Common myeloid progenitor, CD34-positive (primary cell): Measurements from ENCODE around the gene TOMM6.
"Not testable (repeated sequence)": the region's sequence is repeated elsewhere in the genome, so short reads cannot be mapped to it uniquely, and the experiment has no call there.

Source experiments
- CTCF ChIA-PET: fragments of 350-600 bp; sonication (Branson Sonifier 250); formaldehyde crosslinking; loops from one replicate; lab custom pipeline; 2021; ENCODE audit warnings: antibody characterized with exemption; lab: Charles Lee
- POLR2A ChIA-PET: fragments of 350-600 bp; sonication (Branson Sonifier 250); formaldehyde crosslinking; loops from one replicate; lab custom pipeline; 2021; ENCODE audit warnings: antibody characterized with exemption; lab: Charles Lee
- DNase-seq, 3 donors: peaks; one replicate each; pipeline versions ENCODE4 v3.0.0 to v3.0.0-alpha.2; 2013
- H3K27ac ChIP-seq, 2 experiments: 1 replicate in 1 of 2; 2 replicates in 1 of 2; pipeline ENCODE4 v1.7.0; 2013; ENCODE audit warnings: inconsistent platforms in 2 of 2, low read length in 2 of 2, mild to moderate bottlenecking in 2 of 2, low read depth in 1 of 2, moderate library complexity in 1 of 2; ENCODE audit not compliant: severe bottlenecking in 2 of 2, insufficient read depth in 1 of 2, poor library complexity in 1 of 2
- H3K27me3 ChIP-seq, 5 experiments: replicated peaks in 2 of 5; 1 replicate in 3 of 5; 2 replicates in 2 of 5; pipeline versions ENCODE4 v1.6.1 to v1.7.0; 2013; ENCODE audit warnings: low read length in 4 of 5, mild to moderate bottlenecking in 2 of 5, moderate library complexity in 2 of 5, inconsistent platforms in 1 of 5; ENCODE audit not compliant: insufficient read depth in 5 of 5, control insufficient read depth in 4 of 5
- H3K36me3 ChIP-seq, 4 experiments: 1 replicate in 2 of 4; 2 replicates in 2 of 4; pipeline versions ENCODE4 v1.6.1 to v1.7.0; 2013; ENCODE audit warnings: low read length in 3 of 4, control low read depth in 1 of 4, mild to moderate bottlenecking in 1 of 4; ENCODE audit not compliant: control insufficient read depth in 4 of 4, insufficient read depth in 4 of 4
- H3K4me1 ChIP-seq, 4 experiments: 1 replicate in 3 of 4; 2 replicates in 1 of 4; pipeline versions ENCODE4 v1.6.1 to v1.7.1; 2013; ENCODE audit warnings: low read length in 3 of 4, mild to moderate bottlenecking in 3 of 4, control low read depth in 1 of 4, inconsistent platforms in 1 of 4, moderate library complexity in 1 of 4; ENCODE audit not compliant: control insufficient read depth in 4 of 4, insufficient read depth in 4 of 4; ENCODE audit errors: control extremely low read depth in 1 of 4
- H3K4me3 ChIP-seq, 7 experiments: 1 replicate in 4 of 7; 2 replicates in 3 of 7; pipeline versions ENCODE4 v1.5.1 to v1.7.0; 2013; ENCODE audit warnings: mild to moderate bottlenecking in 7 of 7, low read length in 6 of 7, moderate library complexity in 6 of 7, inconsistent platforms in 2 of 7, low read depth in 2 of 7, control low read depth in 1 of 7; ENCODE audit not compliant: insufficient read depth in 4 of 7, control insufficient read depth in 1 of 7; ENCODE audit errors: extremely low read depth in 1 of 7
- H3K9me3 ChIP-seq, 5 experiments: 1 replicate in 4 of 5; 2 replicates in 1 of 5; pipeline versions ENCODE4 v1.6.1 to v1.7.1; 2013; ENCODE audit warnings: low read length in 4 of 5, mild to moderate bottlenecking in 2 of 5, inconsistent platforms in 1 of 5, low read depth in 1 of 5, moderate library complexity in 1 of 5; ENCODE audit not compliant: control insufficient read depth in 4 of 5, insufficient read depth in 2 of 5; ENCODE audit errors: control extremely low read depth in 1 of 5
- WGBS: methylation state at CpG from one replicate; pipeline ENCODE4 v1.1.5; 2013; ENCODE audit not compliant: insufficient coverage; 5-methylcytosine and 5-hydroxymethylcytosine counted together

TOMM6 gene

DNA sequence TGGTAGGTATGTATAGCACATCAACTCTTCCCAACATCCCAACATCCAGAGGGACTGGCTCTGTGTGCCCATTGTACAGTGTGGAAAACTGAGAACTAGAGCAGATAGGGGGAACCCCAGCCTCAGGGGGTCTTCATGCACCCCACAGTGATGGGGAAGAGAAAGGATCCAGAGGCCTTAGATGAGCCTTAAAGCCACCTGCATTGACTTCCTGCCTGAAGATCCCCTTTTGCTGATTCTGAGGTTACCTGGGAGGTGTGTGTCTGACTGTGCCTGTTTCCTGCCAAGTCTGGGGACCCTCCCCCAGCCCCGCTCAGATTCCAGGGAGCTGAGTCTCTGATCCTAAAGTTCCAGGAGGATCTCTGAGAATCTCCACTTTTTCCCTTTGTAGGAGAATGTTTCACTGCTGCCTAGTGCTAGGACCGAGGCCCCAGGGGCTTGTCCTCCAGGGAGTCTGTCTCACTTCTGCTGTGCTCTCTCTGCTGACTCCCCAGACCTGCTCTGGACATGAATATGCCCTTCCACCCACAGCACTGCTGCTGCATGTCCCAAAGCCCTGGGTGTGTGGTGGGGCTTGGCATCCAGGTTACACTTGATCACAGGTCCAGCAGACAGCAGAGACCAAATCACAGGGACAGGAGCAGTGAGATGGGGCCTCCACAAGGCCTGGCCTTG lies 27.5 kb upstream of the TOMM6 start:
- H3K27me3 ChIP-seq, result no peaks in the 10 kb centered on the region
- CTCF ChIA-PET, result interaction anchor here (1.0 to 1.5 kb wide), 3 partner anchors 12 to 61 kb away, joined by 3 to 5 read pairs (median 3); no protein-coding TSS in a partner anchor
- no peaks in the 10 kb centered on the region for H3K9me3 ChIP-seq
- 100% methylated on average over 2 of the region's 2 CpGs for WGBS
- DNase-seq, result no peak
- H3K36me3 ChIP-seq, result no peaks in the 10 kb centered on the region
- H3K4me3 ChIP-seq, result no peak overlapping the region
- POLR2A ChIA-PET, result no interaction called here
- H3K27ac ChIP-seq, result no peak overlapping the region
- peaks cover 0 to 18% (median 5%) of the 10 kb centered on the region in 4 experiments for H3K4me1 ChIP-seq

DNA sequence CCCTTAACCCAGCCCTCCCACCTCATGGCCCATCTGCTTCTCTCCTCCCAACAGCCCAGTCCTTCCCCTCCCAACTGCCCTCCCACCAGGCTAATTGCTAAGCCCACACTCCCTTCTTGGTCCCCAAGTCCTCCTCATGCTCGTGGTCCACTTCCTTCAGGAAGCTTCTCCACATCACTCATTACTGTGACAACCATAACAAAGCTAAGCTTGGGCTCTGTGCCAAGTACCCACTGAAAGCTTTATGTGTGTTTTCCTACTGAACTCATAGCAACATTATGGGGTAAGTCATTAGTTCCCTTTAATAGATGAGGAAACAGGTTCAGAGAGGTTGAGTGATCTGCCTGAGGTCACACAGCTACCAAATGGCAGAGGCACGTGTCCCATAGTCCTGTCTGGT lies 24.0 kb upstream of the TOMM6 start:
- Histone ChIP-seq H3K27ac (no peak overlapping the region), H3K36me3 (no peaks in the 10 kb centered on the region), H3K27me3 (no peaks in the 10 kb centered on the region), H3K4me1 (peaks cover 6 to 36% (median 25%) of the 10 kb centered on the region in 4 experiments), H3K9me3 (no peaks in the 10 kb centered on the region), H3K4me3 (no peak overlapping the region)
- POLR2A ChIA-PET, result no interaction called here
- 22% methylated on average over 1 of the region's 2 CpGs for WGBS
- peak in 2 of 3 donors; percentile 76 to 80 for DNase-seq
- CTCF ChIA-PET, result interaction anchor here (1.0 to 4.1 kb wide), 3 partner anchors 9 to 27 kb away, joined by 3 to 16 read pairs (median 4); no protein-coding TSS in a partner anchor

DNA sequence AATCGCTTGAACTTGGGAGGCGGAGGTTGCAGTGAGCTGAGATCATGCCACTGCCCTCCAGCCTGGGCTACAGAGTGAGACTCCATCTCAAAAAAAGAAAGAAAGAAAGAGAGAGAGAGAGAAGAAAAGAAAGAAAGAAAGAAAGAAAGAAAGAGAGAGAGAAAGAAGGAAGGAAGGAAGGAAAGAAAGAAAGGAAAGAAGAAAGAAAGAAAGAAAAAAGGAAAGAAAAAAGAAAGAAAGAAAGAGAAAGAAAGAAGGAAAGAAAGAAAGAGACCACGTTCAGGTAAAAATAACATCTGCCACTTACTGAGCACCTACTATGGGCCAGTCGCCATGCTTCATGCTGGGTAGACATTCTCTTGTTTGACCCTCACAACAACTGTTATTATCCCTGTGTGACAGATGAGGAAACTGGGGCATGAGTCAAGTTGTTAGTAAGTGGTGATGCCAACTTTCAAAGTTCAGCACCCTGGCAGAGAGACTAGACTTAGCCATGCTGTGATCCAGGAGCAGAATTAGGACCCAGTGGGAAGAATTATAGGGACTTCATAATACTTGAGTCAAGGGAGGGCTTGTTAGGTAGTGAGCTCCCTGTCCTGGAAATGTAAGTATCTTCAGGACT lies 21.3 kb upstream of the TOMM6 start:
- not testable (repeated sequence) for H3K27ac ChIP-seq, H3K9me3 ChIP-seq, H3K4me3 ChIP-seq, H3K27me3 ChIP-seq, DNase-seq
- H3K4me1 ChIP-seq, result peaks cover 6 to 46% (median 36%) of the 10 kb centered on the region in 4 experiments
- WGBS, result 94% methylated on average over 2 of the region's 4 CpGs
- peaks cover 0 to 11% (median 6%) of the 10 kb centered on the region in 4 experiments for H3K36me3 ChIP-seq
- ChIA-PET POLR2A (interaction anchor here (1.7 kb wide), 1 partner anchor 31 kb away, joined by 4 read pairs; the partner anchor contains the start of gene TFEB), CTCF (interaction anchor here (0.5 to 4.1 kb wide), 4 partner anchors 10 to 57 kb away, joined by 3 to 16 read pairs (median 3); no protein-coding TSS in a partner anchor)

GRCh38 chr6:41767112-41767833 lies 20.2 kb upstream of the TOMM6 start:
- ChIA-PET CTCF (interaction anchor here (0.8 to 4.1 kb wide), 2 partner anchors 9 to 30 kb away, joined by 3 to 16 read pairs; no protein-coding TSS in a partner anchor), POLR2A (interaction anchor here (1.7 kb wide), 1 partner anchor 32 kb away, joined by 4 read pairs; the partner anchor contains the start of gene TFEB)
- 51% methylated on average over 12 of the region's 12 CpGs for WGBS
- Histone ChIP-seq H3K9me3 (no peaks in the 10 kb centered on the region), H3K4me1 (peaks cover 6 to 46% (median 36%) of the 10 kb centered on the region in 4 experiments), H3K36me3 (peaks cover 0 to 22% (median 14%) of the 10 kb centered on the region in 4 experiments), H3K4me3 (peak overlapping the region in 1 of 7 experiments; percentile 8), H3K27me3 (no peaks in the 10 kb centered on the region), H3K27ac (peak overlapping the region; percentile 78 to 82)
- peak; percentile 86 to 93 (median 89) for DNase-seq

- H3K36me3 ChIP-seq, result peaks cover 0 to 31% (median 17%) of the 10 kb centered on the region in 4 experiments
- no peaks in the 10 kb centered on the region for H3K27me3 ChIP-seq
- ChIA-PET CTCF (interaction anchor here (1.0 to 2.4 kb wide), 10 partner anchors 8 to 63 kb away, joined by 3 to 12 read pairs (median 5); partner anchors contain the start of gene TOMM6), POLR2A (interaction anchor here (0.5 to 1.5 kb wide), 4 partner anchors 19 to 36 kb away, joined by 3 to 7 read pairs (median 4); partner anchors contain the start of gene TOMM6)
- WGBS, result 24% methylated on average over 6 of the region's 10 CpGs
- peak overlapping the region in 2 of 7 experiments; percentile 14 to 40 for H3K4me3 ChIP-seq
- H3K9me3 ChIP-seq, result no peaks in the 10 kb centered on the region
- peaks cover 6 to 40% (median 34%) of the 10 kb centered on the region in 4 experiments for H3K4me1 ChIP-seq
- DNase-seq, result peak; percentile 75 to 92 (median 85)
- peak overlapping the region; percentile 78 to 82 for H3K27ac ChIP-seq
Measured at GRCh38 chr6:41768545-41769308, 18.8 kb upstream of the TOMM6 start.

- no peak for DNase-seq
- 98% methylated on average over 4 of the region's 8 CpGs for WGBS
- peak overlapping the region in 1 of 2 experiments; percentile 82 for H3K27ac ChIP-seq
- H3K36me3 ChIP-seq, result peaks cover 0 to 34% (median 20%) of the 10 kb centered on the region in 4 experiments
- POLR2A ChIA-PET, result interaction anchor here (1.2 to 1.5 kb wide), 2 partner anchors 18 to 36 kb away, joined by 4 to 7 read pairs; partner anchors contain the start of gene TOMM6
- H3K4me3 ChIP-seq, result no peak overlapping the region
- CTCF ChIA-PET, result interaction anchor here (1.0 to 2.4 kb wide), 8 partner anchors 7 to 64 kb away, joined by 3 to 12 read pairs (median 6); partner anchors contain the start of gene TOMM6
- no peaks in the 10 kb centered on the region for H3K27me3 ChIP-seq
- H3K4me1 ChIP-seq, result peaks cover 6 to 34% (median 32%) of the 10 kb centered on the region in 4 experiments
- no peaks in the 10 kb centered on the region for H3K9me3 ChIP-seq
Measured at GRCh38 chr6:41769376-41769775, 18.1 kb upstream of the TOMM6 start.
